Karpas-422 (cell line): Measurements from ENCODE around the gene VAMP3. TPM values are rescaled to one million over a fixed set of nuclear protein-coding genes. Genes with fewer than 3 reads are reported as not detected.

Experiments
- DNase-seq: peaks from one replicate; pipeline ENCODE4 v3.0.0-alpha.2; 2015
- H2AFZ ChIP-seq: fragments of 200-600 bp; sonication (generic); 2 replicates; pipeline ENCODE4 v1.6.1; 2014; ENCODE audit warnings: antibody characterized with exemption, low read length, mixed read lengths
- H3K27ac ChIP-seq: fragments of 200-600 bp; sonication (generic); 2 replicates; pipeline ENCODE4 v1.5.1; 2014; ENCODE audit warnings: mild to moderate bottlenecking, low read length, moderate library complexity
- H3K27me3 ChIP-seq: fragments of 200-600 bp; sonication (generic); 2 replicates; pipeline ENCODE4 v1.6.1; 2014; ENCODE audit warnings: low read length, mixed read lengths
- H3K36me3 ChIP-seq: fragments of 200-600 bp; sonication (generic); 2 replicates; pipeline ENCODE4 v1.6.1; 2014; ENCODE audit warnings: low read length, mixed read lengths; ENCODE audit not compliant: insufficient read depth
- H3K4me1 ChIP-seq: fragments of 200-600 bp; sonication (generic); 2 replicates; pipeline ENCODE4 v1.6.1; 2014; ENCODE audit warnings: mild to moderate bottlenecking, low read length, mixed read lengths
- H3K4me2 ChIP-seq: fragments of 200-600 bp; sonication (generic); 2 replicates; pipeline ENCODE4 v1.6.1; 2014; ENCODE audit warnings: low read length, low read depth, mild to moderate bottlenecking; ENCODE audit not compliant: poor library complexity, severe bottlenecking
- H3K4me3 ChIP-seq: fragments of 200-600 bp; sonication (generic); 2 replicates; pipeline ENCODE4 v1.5.1; 2014; ENCODE audit warnings: mild to moderate bottlenecking, antibody characterized with exemption, low read length, mixed read lengths
- H3K79me2 ChIP-seq: fragments of 200-600 bp; sonication (generic); 2 replicates; pipeline ENCODE4 v1.6.1; 2014; ENCODE audit warnings: mild to moderate bottlenecking, low read length, mixed read lengths
- H3K9ac ChIP-seq: fragments of 200-600 bp; sonication (generic); 2 replicates; pipeline ENCODE4 v1.6.0; 2014; ENCODE audit warnings: low read length
- H3K9me2 ChIP-seq: fragments of 200-600 bp; sonication (generic), shearing (Covaris generic); replicated peaks from 2 replicates; pipeline ENCODE4 v1.6.0; 2014; ENCODE audit warnings: mild to moderate bottlenecking, low read length, moderate library complexity; ENCODE audit not compliant: insufficient read depth
- H3K9me3 ChIP-seq: fragments of 300-700, 200-600 bp; sonication (generic); 2 replicates; pipeline ENCODE4 v1.6.1; 2014; ENCODE audit warnings: low read length, mixed read lengths
- H4K20me1 ChIP-seq: fragments of 200-600 bp; sonication (generic); 2 replicates; pipeline ENCODE4 v1.6.1; 2014; ENCODE audit warnings: mild to moderate bottlenecking, antibody characterized with exemption, low read length, low read depth; ENCODE audit not compliant: insufficient read depth
- total RNA-seq: library from RNA; depleted of rRNA; stranded (reverse); fragments of >200 nt; shearing (Covaris generic); gene quantifications from 2 replicates; pipeline ENCODE4 v1.2.3, GENCODE V29; 2014; ENCODE audit warnings: low replicate concordance; rRNA removed

Gene VAMP3
- total RNA-seq, result 11.6 and 14.9 TPM in 2 replicates

DNA sequence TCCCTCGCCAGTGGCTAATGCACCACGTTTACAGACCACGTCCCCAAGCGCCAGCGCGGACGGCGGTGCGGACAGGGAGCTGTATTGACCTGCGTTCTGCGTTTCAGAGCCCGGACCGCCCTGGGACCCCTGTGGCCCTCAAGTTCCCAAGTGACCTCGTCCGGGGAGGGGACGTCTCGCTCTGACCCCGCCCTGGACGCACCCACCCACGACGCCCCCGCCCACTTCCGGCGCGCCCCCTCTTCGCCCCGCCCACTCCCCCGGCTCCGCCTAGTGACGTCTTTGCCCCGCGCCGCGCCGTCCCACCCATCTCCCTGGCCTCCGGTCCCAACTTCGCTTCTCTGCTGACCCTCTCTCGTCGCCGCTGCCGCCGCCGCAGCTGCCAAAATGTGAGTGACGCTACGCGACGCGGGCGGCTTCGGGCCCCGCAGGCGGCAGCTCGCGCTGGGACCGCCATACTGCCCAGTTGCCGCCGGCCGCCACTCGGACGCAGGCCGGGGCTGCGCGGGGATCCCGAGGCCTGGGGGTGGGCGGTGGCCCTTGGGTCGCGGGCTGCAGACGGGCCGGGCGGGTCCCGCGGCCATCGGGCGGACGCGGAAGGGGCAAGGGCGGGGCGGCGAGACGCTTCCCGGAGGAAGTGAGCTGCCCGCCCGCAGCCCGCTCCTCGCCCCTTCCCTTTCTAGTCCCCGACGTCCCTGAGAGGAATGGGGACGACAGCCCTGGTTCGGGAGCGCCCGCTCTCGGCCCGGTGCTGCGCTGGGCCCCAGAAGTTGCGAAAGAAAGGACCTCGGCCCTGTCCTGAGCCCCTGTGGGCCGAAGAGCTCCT lies at the start of gene VAMP3:
TSS of gene VAMP3 (plus strand) at position 300 of the 826 bp plus-strand sequence. CDS start at position 388, 88 bp downstream.
- H3K36me3 ChIP-seq, result no peaks in the 10 kb centered on the region; the same call in 1 of the 2 replicates
- peaks cover 18% of the 10 kb centered on the region for H3K4me1 ChIP-seq
- peaks cover 8% of the 10 kb centered on the region for H4K20me1 ChIP-seq
- peak within 1 kb of the TSS; percentile 94 for H3K9ac ChIP-seq
- H2AFZ ChIP-seq, result peak within 1 kb of the TSS; percentile 98
- peak within 1 kb of the TSS; percentile 99 for H3K4me3 ChIP-seq
- no peaks in the 10 kb centered on the region for H3K27me3 ChIP-seq
- peaks cover 43% of the 10 kb centered on the region for H3K79me2 ChIP-seq
- H3K9me3 ChIP-seq, result no peaks in the 10 kb centered on the region
- H3K27ac ChIP-seq, result no peak within 1 kb of the TSS
- DNase-seq, result peak; percentile 93
- H3K9me2 ChIP-seq, result no peaks in the 10 kb centered on the region
- H3K4me2 ChIP-seq, result peak within 1 kb of the TSS; percentile 79

- Histone ChIP-seq H3K27me3 (no peaks in the 10 kb centered on the region), H3K9ac (no peak overlapping the region), H3K27ac (no peak overlapping the region), H3K4me3 (no peak overlapping the region), H3K9me2 (no peaks in the 10 kb centered on the region), H3K79me2 (no peaks in the 10 kb centered on the region), H3K4me1 (peaks cover 3% of the 10 kb centered on the region; the same call in 1 of the 2 replicates), H2AFZ (no peak overlapping the region), H4K20me1 (no peaks in the 10 kb centered on the region), H3K9me3 (no peaks in the 10 kb centered on the region), H3K4me2 (no peak overlapping the region), H3K36me3 (no peaks in the 10 kb centered on the region)
- no peak for DNase-seq
These were observed 49.0 kb upstream of the VAMP3 start for GRCh38 chr1:7721940-7722669.

GRCh38 chr1:7722670-7723012 lies 48.5 kb upstream of the VAMP3 start:
- H4K20me1 ChIP-seq, result no peaks in the 10 kb centered on the region
- no peaks in the 10 kb centered on the region for H3K79me2 ChIP-seq
- no peaks in the 10 kb centered on the region for H3K9me3 ChIP-seq
- H3K9ac ChIP-seq, result no peak overlapping the region
- no peaks in the 10 kb centered on the region for H3K27me3 ChIP-seq
- H2AFZ ChIP-seq, result no peak overlapping the region
- no peak overlapping the region for H3K27ac ChIP-seq
- H3K36me3 ChIP-seq, result no peaks in the 10 kb centered on the region
- no peaks in the 10 kb centered on the region for H3K9me2 ChIP-seq
- DNase-seq, result no peak
- H3K4me2 ChIP-seq, result no peak overlapping the region
- H3K4me3 ChIP-seq, result no peak overlapping the region
- peaks cover 8% of the 10 kb centered on the region for H3K4me1 ChIP-seq

DNA sequence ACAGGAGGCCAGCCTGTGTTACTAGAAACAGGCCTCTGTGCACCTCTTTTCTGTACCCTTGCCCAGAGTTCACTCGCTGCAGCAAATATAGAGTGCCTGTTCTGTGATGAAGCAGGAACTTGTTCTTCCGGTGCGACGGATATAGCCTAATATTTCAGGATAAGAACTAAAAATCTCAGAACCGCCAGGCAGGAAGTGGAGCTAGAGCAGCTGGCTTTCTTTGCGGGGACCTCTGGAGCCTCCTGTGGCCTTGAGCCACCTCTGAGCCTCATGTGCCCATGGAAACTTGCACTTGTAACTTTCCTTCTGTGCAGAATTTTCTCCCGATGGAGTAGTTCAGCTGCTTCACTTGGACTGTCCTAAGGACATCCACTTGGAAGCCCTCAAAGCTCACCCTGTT lies 44.5 kb upstream of the VAMP3 start:
- Histone ChIP-seq H3K79me2 (no peaks in the 10 kb centered on the region), H3K36me3 (no peaks in the 10 kb centered on the region), H3K27me3 (no peaks in the 10 kb centered on the region), H3K4me2 (no peak overlapping the region), H3K4me3 (no peak overlapping the region), H3K9ac (no peak overlapping the region), H3K4me1 (peaks cover 21% of the 10 kb centered on the region), H3K9me3 (no peaks in the 10 kb centered on the region), H3K9me2 (no peaks in the 10 kb centered on the region), H4K20me1 (no peaks in the 10 kb centered on the region), H2AFZ (no peak overlapping the region), H3K27ac (no peak overlapping the region)
- DNase-seq, result no peak

DNA sequence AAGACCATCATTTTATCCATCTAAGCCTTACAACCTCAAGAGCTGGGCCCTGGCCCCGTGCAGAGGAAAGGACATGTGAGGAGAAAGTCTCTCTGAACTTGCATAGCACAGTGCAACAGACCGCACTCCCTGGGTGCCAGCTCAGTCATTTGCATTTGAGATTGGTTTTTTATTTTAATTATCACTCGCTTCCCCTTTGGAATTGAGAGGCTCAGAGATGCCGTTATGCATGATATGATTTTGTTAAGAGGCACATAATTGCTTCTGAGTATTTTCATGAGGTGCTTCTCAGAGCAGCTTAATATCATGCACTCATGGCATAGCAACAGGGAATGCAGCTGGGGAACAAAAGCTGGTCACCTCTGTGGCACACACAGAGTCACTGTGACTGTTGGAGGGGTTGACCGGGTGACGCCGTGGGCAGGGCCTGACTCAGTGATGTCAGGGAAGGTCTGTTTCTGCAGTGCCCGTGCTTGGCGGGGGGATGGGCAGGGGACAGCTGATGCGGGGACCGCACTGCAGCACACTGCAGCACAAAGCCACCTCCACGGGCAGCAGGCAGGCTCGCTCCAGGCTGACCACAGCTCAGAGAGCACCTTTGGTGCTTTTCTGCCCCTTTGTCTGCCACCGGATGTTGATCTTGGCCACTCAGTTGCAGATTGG lies 43.2 kb upstream of the VAMP3 start:
- Histone ChIP-seq H3K27me3 (no peaks in the 10 kb centered on the region), H3K36me3 (no peaks in the 10 kb centered on the region), H3K27ac (no peak overlapping the region), H3K4me1 (peaks cover 21% of the 10 kb centered on the region), H2AFZ (no peak overlapping the region), H3K4me3 (peak overlapping the region; percentile 32; the same call in 1 of the 2 replicates), H3K9ac (no peak overlapping the region), H3K9me3 (no peaks in the 10 kb centered on the region), H4K20me1 (no peaks in the 10 kb centered on the region), H3K4me2 (peak overlapping the region; percentile 58), H3K9me2 (no peaks in the 10 kb centered on the region), H3K79me2 (no peaks in the 10 kb centered on the region)
- DNase-seq, result peak; percentile 84

DNA sequence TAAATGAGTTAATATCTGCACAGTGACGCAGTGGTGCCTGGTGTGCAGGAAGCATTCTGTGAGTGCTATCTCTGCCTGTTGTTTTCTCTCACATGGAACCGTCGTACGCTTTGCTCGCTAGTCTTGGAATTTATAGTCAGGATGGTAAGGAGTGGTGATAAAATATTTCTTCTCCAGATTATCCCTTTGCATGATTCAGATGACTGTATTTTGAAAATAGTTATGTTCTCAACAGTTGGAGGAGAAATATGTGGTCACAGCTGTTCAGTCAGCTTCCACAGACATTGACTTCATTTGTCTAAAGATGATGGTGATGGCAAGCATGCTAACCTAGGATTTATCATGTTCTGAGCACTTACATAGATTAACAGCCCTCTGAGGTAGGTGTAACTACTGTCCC lies 41.3 kb upstream of the VAMP3 start:
- H3K4me1 ChIP-seq, result peaks cover 21% of the 10 kb centered on the region
- no peak overlapping the region for H3K9ac ChIP-seq
- H2AFZ ChIP-seq, result no peak overlapping the region
- H3K9me3 ChIP-seq, result no peaks in the 10 kb centered on the region
- H3K36me3 ChIP-seq, result no peaks in the 10 kb centered on the region
- DNase-seq, result no peak
- no peaks in the 10 kb centered on the region for H3K9me2 ChIP-seq
- H3K27me3 ChIP-seq, result no peaks in the 10 kb centered on the region
- no peak overlapping the region for H3K4me3 ChIP-seq
- no peak overlapping the region for H3K4me2 ChIP-seq
- no peaks in the 10 kb centered on the region for H3K79me2 ChIP-seq
- no peaks in the 10 kb centered on the region for H4K20me1 ChIP-seq
- no peak overlapping the region for H3K27ac ChIP-seq

DNA sequence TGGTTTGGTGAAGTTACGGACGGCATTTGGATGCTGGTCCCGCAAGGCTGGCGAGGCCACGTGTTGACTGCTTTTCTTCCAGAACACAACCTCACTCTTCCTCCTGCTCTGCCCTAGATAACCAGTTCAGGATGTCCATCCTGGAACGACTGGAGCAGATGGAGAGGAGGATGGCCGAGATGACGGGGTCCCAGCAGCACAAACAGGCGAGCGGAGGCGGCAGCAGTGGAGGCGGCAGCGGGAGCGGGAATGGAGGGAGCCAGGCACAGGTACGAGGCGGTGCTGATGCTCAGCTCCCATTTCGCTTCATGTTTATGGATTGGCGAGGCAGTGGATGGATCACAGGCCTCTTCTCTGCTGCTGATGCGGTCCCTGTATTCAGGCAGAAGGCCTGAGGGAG lies 38.8 kb upstream of the VAMP3 start:
- H3K79me2 ChIP-seq, result no peaks in the 10 kb centered on the region
- DNase-seq, result no peak
- H3K9ac ChIP-seq, result no peak overlapping the region
- H3K4me1 ChIP-seq, result peaks cover 16% of the 10 kb centered on the region
- H3K27me3 ChIP-seq, result no peaks in the 10 kb centered on the region
- H2AFZ ChIP-seq, result no peak overlapping the region
- H3K9me2 ChIP-seq, result no peaks in the 10 kb centered on the region
- no peak overlapping the region for H3K27ac ChIP-seq
- H3K36me3 ChIP-seq, result no peaks in the 10 kb centered on the region
- no peaks in the 10 kb centered on the region for H3K9me3 ChIP-seq
- H3K4me2 ChIP-seq, result no peak overlapping the region
- no peak overlapping the region for H3K4me3 ChIP-seq
- H4K20me1 ChIP-seq, result no peaks in the 10 kb centered on the region

DNA sequence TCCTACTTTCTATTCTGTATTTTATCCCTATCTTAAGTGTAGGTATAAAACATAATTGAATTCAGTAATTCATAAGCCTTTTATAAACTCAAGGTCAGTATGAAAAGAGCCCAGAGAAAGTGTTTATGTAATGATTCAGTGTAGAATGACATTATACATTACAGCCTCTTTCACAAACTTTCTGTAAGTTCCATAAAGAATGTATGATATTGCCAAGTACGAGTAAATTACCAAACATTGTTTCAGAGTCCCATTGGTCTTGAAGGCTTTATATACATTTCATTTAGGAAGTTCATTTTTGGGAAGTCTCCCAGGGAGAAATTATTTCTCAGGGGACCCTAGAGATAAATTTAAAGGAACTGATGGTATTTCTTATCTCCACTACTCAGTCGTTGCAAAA lies 37.8 kb upstream of the VAMP3 start:
- Histone ChIP-seq H3K79me2 (no peaks in the 10 kb centered on the region), H3K9ac (no peak overlapping the region), H3K9me3 (no peaks in the 10 kb centered on the region), H3K4me1 (peaks cover 7% of the 10 kb centered on the region), H3K4me3 (no peak overlapping the region), H3K4me2 (no peak overlapping the region), H3K27me3 (no peaks in the 10 kb centered on the region), H3K27ac (no peak overlapping the region), H2AFZ (no peak overlapping the region), H4K20me1 (no peaks in the 10 kb centered on the region), H3K9me2 (no peaks in the 10 kb centered on the region), H3K36me3 (no peaks in the 10 kb centered on the region)
- no peak for DNase-seq
